ENCODE results near the gene SERPINC1. TPM values are rescaled to one million over a fixed set of nuclear protein-coding genes. Genes with fewer than 3 reads are reported as not detected.
"Not testable (repeated sequence)": the region's sequence is repeated elsewhere in the genome, so short reads cannot be mapped to it uniquely, and the experiment has no call there.

Gene SERPINC1
- total RNA-seq, 1 donor from 2014 or later, result not detected

GRCh38 chr1:173863224-173864161 lies 53.6 kb downstream of the SERPINC1 start:
- DNase-seq (ENCODE audit: low read depth, low spot score), result no peak

- DNase-seq (ENCODE audit: low read depth, low spot score), result no peak
These were observed 54.3 kb downstream of the SERPINC1 start for GRCh38 chr1:173862769-173863223.

GRCh38 chr1:173862146-173862768 lies 54.9 kb downstream of the SERPINC1 start:
- not testable (repeated sequence) for DNase-seq (ENCODE audit: low read depth, low spot score)

GRCh38 chr1:173861731-173862145 lies 55.4 kb downstream of the SERPINC1 start:
- DNase-seq (ENCODE audit: low read depth, low spot score), result no peak

GRCh38 chr1:173860065-173860464 lies 57.1 kb downstream of the SERPINC1 start:
- DNase-seq (ENCODE audit: low read depth, low spot score), result no peak

GRCh38 chr1:173859547-173859946 lies 57.6 kb downstream of the SERPINC1 start:
- not testable (repeated sequence) for DNase-seq (ENCODE audit: low read depth, low spot score)

GRCh38 chr1:173857363-173857917 lies 59.7 kb downstream of the SERPINC1 start:
- no peak for DNase-seq (ENCODE audit: low read depth, low spot score)

GRCh38 chr1:173856903-173857302 lies 60.2 kb downstream of the SERPINC1 start:
- peak; percentile 36 for DNase-seq (ENCODE audit: low read depth, low spot score)

- DNase-seq (ENCODE audit: low read depth, low spot score), result no peak
These were observed 61.1 kb downstream of the SERPINC1 start for GRCh38 chr1:173856014-173856413.

Other genes with a start within 250 kb of the SERPINC1 start
- 0.20 and 0.49 TPM in 2 replicates for gene ANKRD45, start 247.5 kb downstream of the SERPINC1 start, total RNA-seq
- 34.1 and 48.8 TPM in 2 replicates for gene KLHL20, start 202.3 kb downstream of the SERPINC1 start, total RNA-seq
- gene DARS2, start 92.7 kb downstream of the SERPINC1 start, total RNA-seq, result 18.7 and 34.6 TPM in 2 replicates
- 17.5 and 35.8 TPM in 2 replicates for gene CENPL, start 92.4 kb downstream of the SERPINC1 start, total RNA-seq
- gene GAS5, start 49.3 kb downstream of the SERPINC1 start, total RNA-seq, result 244 and 416 TPM in 2 replicates
- 3.6 and 5.6 TPM in 2 replicates for gene ZBTB37, start 48.9 kb downstream of the SERPINC1 start, total RNA-seq
- gene RC3H1, start 105.0 kb upstream of the SERPINC1 start, total RNA-seq, result 15.9 and 25.6 TPM in 2 replicates
- gene RABGAP1L, start 242.2 kb upstream of the SERPINC1 start, total RNA-seq, result 22.9 and 28.0 TPM in 2 replicates

Measured in pulmonary artery endothelial cell (primary cell).